SH-SY5Y (cell line): ENCODE data around the gene ARHGAP26.

ENCODE experiments used
- GATA2 ChIP-seq: IDR thresholded peaks from 2 replicates; pipeline ENCODE4 v1.6.1; 2011; ENCODE audit warnings: mild to moderate bottlenecking, low read depth, low read length
- GATA3 ChIP-seq: IDR thresholded peaks from 2 replicates; pipeline ENCODE4 v1.6.1; 2011; ENCODE audit warnings: low read depth, mild to moderate bottlenecking, low read length, moderate library complexity

DNA sequence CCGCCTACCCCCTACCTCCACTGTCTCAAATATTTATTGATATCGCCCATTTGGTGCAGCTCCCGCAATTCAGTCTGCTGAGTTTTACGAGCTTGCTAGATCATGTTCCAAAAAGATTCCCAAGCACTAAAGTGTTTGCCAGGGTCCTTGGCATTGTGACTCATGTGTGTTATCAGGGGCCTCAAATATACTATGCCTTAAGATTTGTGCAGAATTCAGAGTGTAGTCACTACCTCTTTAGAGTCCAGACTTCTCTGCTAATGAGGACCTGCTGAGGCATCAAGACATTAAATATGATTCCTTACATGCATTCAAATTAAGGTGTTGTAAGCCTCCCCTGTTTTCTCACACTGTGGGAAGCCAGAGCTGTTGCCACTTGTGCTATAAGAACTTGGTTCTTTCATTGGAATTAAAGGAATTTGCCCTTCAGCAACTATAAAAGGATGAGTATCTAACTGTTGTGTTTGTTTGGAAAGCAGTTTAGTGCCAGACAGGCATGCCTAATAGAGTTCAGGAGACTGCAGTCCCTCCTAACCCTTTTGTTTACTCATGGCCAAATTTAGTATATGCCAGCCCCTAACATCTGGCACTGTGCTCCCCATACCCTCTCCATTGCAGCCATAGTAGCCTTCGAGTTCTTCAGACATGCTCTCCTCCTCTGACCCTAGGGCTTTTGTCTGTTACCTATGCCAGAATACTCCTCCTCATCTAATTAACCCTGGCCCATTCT, 316.9 kb downstream of the ARHGAP26 start:
- TF ChIP-seq GATA2 (no peak), GATA3 (no peak)
